HL-60 (cell line): ENCODE data around the gene PRSS33.

ENCODE experiments used
- DNase-seq, 2 experiments: peaks; one replicate each; pipeline ENCODE4 v3.0.0-alpha.2; 2010 to 2020; ENCODE audit warnings: low read depth in 1 of 2, low spot score in 1 of 2
- H3K27ac ChIP-seq: fragments of 250-450 bp; sonication (Bioruptor Pico); replicated peaks from 2 replicates; pipeline ENCODE4 v1.5.1; 2020; ENCODE audit warnings: mild to moderate bottlenecking, moderate library complexity
- H3K27me3 ChIP-seq: fragments of 250-450 bp; sonication (Bioruptor Pico); 2 replicates; pipeline ENCODE4 v1.5.1; 2021; ENCODE audit warnings: mild to moderate bottlenecking, moderate library complexity; ENCODE audit not compliant: insufficient read depth, poor library complexity, severe bottlenecking
- H3K4me3 ChIP-seq: replicated peaks from 2 replicates; pipeline ENCODE4 v1.5.1; 2011; ENCODE audit warnings: mild to moderate bottlenecking, control low read depth, low read length; ENCODE audit not compliant: insufficient read depth
- CTCF ChIP-seq: IDR thresholded peaks from one replicate; pipeline ENCODE4 v1.5.1; 2011; ENCODE audit warnings: low read length, control low read depth, inconsistent platforms; ENCODE audit not compliant: insufficient read depth
- GABPA ChIP-seq: IDR thresholded peaks from 2 replicates; pipeline ENCODE4 v1.6.1; 2012; ENCODE audit warnings: low read depth
- POLR2AphosphoS5 ChIP-seq: IDR thresholded peaks from 2 replicates; pipeline ENCODE4 v1.6.1; 2012; ENCODE audit warnings: low read depth
- REST ChIP-seq: IDR thresholded peaks from 2 replicates; pipeline ENCODE4 v1.6.1; 2012; ENCODE audit warnings: low read depth; ENCODE audit not compliant: insufficient replicate concordance
- SPI1 ChIP-seq: IDR thresholded peaks from 2 replicates; pipeline ENCODE4 v1.6.1; 2012; ENCODE audit warnings: low read depth, mild to moderate bottlenecking, borderline replicate concordance

PRSS33 gene

GRCh38 chr16:2734844-2735515 lies 52.4 kb downstream of the PRSS33 start:
- DNase-seq, result peak in 1 of 2 experiments; percentile 26
- H3K4me3 ChIP-seq, result no peak overlapping the region
- peak overlapping the region; percentile 38; the same call in 1 of the 2 replicates for H3K27ac ChIP-seq
- TF ChIP-seq REST (no peak), POLR2AphosphoS5 (no peak), SPI1 (no peak), GABPA (no peak), CTCF (no peak)
- no peaks in the 10 kb centered on the region for H3K27me3 ChIP-seq
